A673 (cell line): ENCODE data around the gene CRHR1. TPM values are rescaled to one million over a fixed set of nuclear protein-coding genes. Genes with fewer than 3 reads are reported as not detected.

ENCODE experiments used
- BruUV-seq: library from RNA; stranded (reverse); fragments of 400-500 nt; replicated peaks from 2 replicates; lab custom pipeline; 2021; lab: Mats Ljungman, UMichigan
- CTCF ChIA-PET: fragments of 300-600 bp; sonication (Branson Sonifier 250); formaldehyde crosslinking; loops from one replicate; lab custom pipeline; 2022; ENCODE audit warnings: antibody characterized with exemption; lab: Charles Lee
- POLR2A ChIA-PET: fragments of 300-600 bp; sonication (Branson Sonifier 250); formaldehyde crosslinking; loops from one replicate; lab custom pipeline; 2022; ENCODE audit warnings: antibody characterized with exemption; ENCODE audit not compliant: low non-redundant PET; lab: Charles Lee
- DNase-seq: peaks from one replicate; pipeline ENCODE4 v3.0.0-alpha.2; 2015; ENCODE audit warnings: low spot score
- H3K27ac ChIP-seq: fragments of 200-600 bp; sonication (generic); 2 replicates; pipeline ENCODE4 v1.5.1; 2016; ENCODE audit warnings: mixed run types, low read depth, mild to moderate bottlenecking, mixed read lengths, antibody characterized with exemption, low read length; ENCODE audit not compliant: poor library complexity, severe bottlenecking
- H3K27me3 ChIP-seq: fragments of 200-600 bp; sonication (generic); replicated peaks from 2 replicates; pipeline ENCODE4 v1.6.1; 2017; ENCODE audit warnings: mixed run types, low read depth, mild to moderate bottlenecking, mixed read lengths, antibody characterized with exemption, low read length; ENCODE audit not compliant: insufficient read depth, poor library complexity
- H3K36me3 ChIP-seq: fragments of 200-600 bp; sonication (generic); 2 replicates; pipeline ENCODE4 v1.6.1; 2016; ENCODE audit warnings: mixed run types, mild to moderate bottlenecking, mixed read lengths, antibody characterized with exemption, low read length; ENCODE audit not compliant: insufficient read depth, poor library complexity, severe bottlenecking
- H3K4me1 ChIP-seq: fragments of 200-600 bp; sonication (generic); 2 replicates; pipeline ENCODE4 v1.6.1; 2017; ENCODE audit warnings: mixed run types, mild to moderate bottlenecking, mixed read lengths, antibody characterized with exemption, low read length; ENCODE audit not compliant: insufficient read depth, poor library complexity, severe bottlenecking
- H3K4me3 ChIP-seq: fragments of 200-600 bp; sonication (generic); 2 replicates; pipeline ENCODE4 v1.5.1; 2016; ENCODE audit warnings: low read depth, mixed run types, mild to moderate bottlenecking, mixed read lengths, low read length; ENCODE audit not compliant: poor library complexity, severe bottlenecking
- H3K9me3 ChIP-seq: fragments of 200-600 bp; sonication (generic); 2 replicates; pipeline ENCODE4 v1.6.1; 2016; ENCODE audit warnings: mixed run types, low read depth, mild to moderate bottlenecking, mixed read lengths, antibody characterized with exemption, low read length; ENCODE audit not compliant: poor library complexity, severe bottlenecking
- EZH2 ChIP-seq: fragments of 200-600 bp; sonication (generic); IDR thresholded peaks from 2 replicates; pipeline ENCODE4 v1.6.1; 2017; ENCODE audit warnings: borderline replicate concordance, low read depth, mild to moderate bottlenecking, mixed read lengths, antibody characterized with exemption, low read length; ENCODE audit not compliant: poor library complexity, severe bottlenecking
- intact Hi-C: fragments of 100-400 bp; cut with micrococcal nuclease; formaldehyde crosslinking; loops from one replicate; pipeline ENCODE4 v1.10.0; 2022; ENCODE audit not compliant: unreplicated experiment
- total RNA-seq: library from RNA; stranded (reverse); gene quantifications from 2 replicates; pipeline ENCODE4 v1.2.3, GENCODE V29; 2021
- TF ChIP-seq, protein P1 (sequence below): fragments of 300-800, 200-600 bp; sonication (generic); conservative IDR thresholded peaks from 2 replicates; pipeline ENCODE4 v1.5.1; 2017; ENCODE audit warnings: low read depth, mild to moderate bottlenecking, antibody characterized with exemption, low read length, moderate library complexity, mixed read lengths

The CRHR1 gene
- total RNA-seq, 1 experiment from 2014 or later = not detected

DNA sequence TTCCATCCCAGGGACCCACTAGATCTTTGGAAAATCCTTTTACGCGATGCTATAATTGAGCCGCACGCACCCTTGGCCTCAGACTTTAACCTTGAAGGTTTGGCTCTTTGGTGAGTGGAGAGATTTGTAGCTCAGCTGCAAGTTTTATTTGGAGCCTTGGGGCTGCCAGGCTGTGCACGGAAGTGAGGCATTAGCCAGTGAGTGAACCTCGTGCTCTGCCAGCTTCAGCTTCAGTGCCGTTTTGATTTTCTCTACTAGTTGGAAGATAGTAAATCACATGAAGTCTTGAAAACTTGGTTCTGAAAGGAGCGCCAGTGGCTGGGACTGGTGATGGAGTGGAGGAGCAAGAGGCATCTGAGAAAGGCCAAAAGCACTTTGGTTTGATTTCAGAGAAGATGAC lies 17.3 kb downstream of the CRHR1 start:
- Histone ChIP-seq H3K27me3 (no peaks in the 10 kb centered on the region), H3K4me1 (no peaks in the 10 kb centered on the region), H3K36me3 (no peaks in the 10 kb centered on the region), H3K4me3 (no peak overlapping the region), H3K9me3 (no peaks in the 10 kb centered on the region), H3K27ac (no peak overlapping the region)
- ChIA-PET CTCF (no interaction called here), POLR2A (no interaction called here)
- BruUV-seq = no TSS peak
- no peak for DNase-seq
- TF ChIP-seq EZH2 = no peak
- TF ChIP-seq, protein P1, sequence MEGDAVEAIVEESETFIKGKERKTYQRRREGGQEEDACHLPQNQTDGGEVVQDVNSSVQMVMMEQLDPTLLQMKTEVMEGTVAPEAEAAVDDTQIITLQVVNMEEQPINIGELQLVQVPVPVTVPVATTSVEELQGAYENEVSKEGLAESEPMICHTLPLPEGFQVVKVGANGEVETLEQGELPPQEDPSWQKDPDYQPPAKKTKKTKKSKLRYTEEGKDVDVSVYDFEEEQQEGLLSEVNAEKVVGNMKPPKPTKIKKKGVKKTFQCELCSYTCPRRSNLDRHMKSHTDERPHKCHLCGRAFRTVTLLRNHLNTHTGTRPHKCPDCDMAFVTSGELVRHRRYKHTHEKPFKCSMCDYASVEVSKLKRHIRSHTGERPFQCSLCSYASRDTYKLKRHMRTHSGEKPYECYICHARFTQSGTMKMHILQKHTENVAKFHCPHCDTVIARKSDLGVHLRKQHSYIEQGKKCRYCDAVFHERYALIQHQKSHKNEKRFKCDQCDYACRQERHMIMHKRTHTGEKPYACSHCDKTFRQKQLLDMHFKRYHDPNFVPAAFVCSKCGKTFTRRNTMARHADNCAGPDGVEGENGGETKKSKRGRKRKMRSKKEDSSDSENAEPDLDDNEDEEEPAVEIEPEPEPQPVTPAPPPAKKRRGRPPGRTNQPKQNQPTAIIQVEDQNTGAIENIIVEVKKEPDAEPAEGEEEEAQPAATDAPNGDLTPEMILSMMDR = no peak
- intact Hi-C loops = no loop called here

DNA sequence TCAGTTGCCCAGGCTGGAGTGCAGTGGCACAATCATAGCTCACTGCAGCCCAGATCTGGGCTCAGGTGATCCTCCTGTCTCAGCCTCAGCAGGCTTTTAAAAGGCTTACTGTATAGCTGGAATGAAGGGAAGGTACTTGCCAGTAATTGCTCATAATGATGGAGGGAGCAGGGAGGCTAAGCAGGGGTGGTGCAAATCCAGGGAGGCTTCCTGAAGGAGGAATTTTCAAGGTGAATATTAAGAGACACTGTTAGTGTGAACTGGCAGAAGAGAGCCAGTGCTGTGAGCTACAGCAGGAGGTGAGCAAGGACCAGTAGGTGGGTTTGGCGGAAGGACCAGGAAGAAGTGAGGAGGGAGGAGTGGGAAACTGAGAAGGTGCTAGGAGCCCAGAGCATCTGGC lies 24.7 kb downstream of the CRHR1 start:
- no peak overlapping the region for H3K4me3 ChIP-seq
- H3K4me1 ChIP-seq = no peaks in the 10 kb centered on the region
- ChIA-PET CTCF (no interaction called here), POLR2A (no interaction called here)
- intact Hi-C loops = no loop called here
- DNase-seq = no peak
- no peak overlapping the region for H3K27ac ChIP-seq
- H3K27me3 ChIP-seq = no peaks in the 10 kb centered on the region
- H3K9me3 ChIP-seq = no peaks in the 10 kb centered on the region
- no TSS peak for BruUV-seq
- TF ChIP-seq, protein P1 = no peak
- no peak for TF ChIP-seq EZH2
- H3K36me3 ChIP-seq = no peaks in the 10 kb centered on the region

DNA sequence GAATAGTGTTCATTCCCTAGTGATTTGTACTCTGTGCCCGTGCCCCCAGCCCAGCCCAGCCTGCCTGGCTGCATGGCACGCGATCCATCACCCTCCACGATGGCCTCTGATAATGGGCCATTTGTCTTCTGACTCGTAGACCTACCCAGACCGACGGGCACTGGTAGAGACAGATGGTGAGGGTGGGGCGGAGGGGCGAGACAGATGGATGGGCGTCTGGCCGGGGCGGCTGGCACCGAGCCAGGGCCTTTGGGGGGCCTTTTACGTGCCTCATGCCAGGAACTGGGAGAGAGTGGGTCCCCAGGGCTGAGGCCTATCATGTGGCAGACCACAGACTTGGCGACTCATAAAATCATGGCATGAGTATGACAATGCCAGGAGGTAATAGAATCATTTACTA lies 25.4 kb downstream of the CRHR1 start:
- H3K27me3 ChIP-seq = no peaks in the 10 kb centered on the region
- no peaks in the 10 kb centered on the region for H3K4me1 ChIP-seq
- H3K9me3 ChIP-seq = no peaks in the 10 kb centered on the region
- DNase-seq = no peak
- ChIA-PET CTCF (no interaction called here), POLR2A (no interaction called here)
- no peaks in the 10 kb centered on the region for H3K36me3 ChIP-seq
- H3K4me3 ChIP-seq = no peak overlapping the region
- intact Hi-C loops = no loop called here
- TF ChIP-seq, protein P1 = no peak
- TF ChIP-seq EZH2 = no peak
- BruUV-seq = no TSS peak
- H3K27ac ChIP-seq = no peak overlapping the region
